ENCODE results near the gene RLF. TPM values are rescaled to one million over a fixed set of nuclear protein-coding genes. Genes with fewer than 3 reads are reported as not detected.

The RLF gene
- total and polyA plus RNA-seq, 10 of the 15 experiments (the other 5 are each of a cell fraction or from before 2014, with no cell fraction given), result 2.0 to 19.8 (median 8.7) TPM

DNA sequence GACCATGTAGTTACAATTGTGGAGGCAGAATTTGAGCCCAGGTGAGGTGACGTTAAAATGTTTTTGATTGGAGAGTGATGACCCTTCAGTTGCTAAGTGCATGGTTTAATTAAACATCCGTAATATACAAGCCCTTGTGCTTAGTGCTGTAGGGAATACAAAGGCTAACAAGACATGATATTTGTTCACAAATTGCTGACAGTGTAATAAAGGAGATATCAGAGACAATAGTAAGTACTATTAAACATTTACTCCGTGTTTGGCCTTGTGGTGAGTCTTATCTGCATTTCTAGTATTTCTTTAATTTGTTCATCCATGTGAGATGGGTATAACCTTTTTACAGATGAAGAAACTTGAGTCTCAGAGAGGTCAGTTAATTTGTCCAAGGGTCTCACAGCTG, 37.9 kb downstream of the RLF start:
- ChIA-PET RAD21 (ENCODE audit: unreplicated experiment) (no interaction called here), SMC1A (ENCODE audit: uncharacterized antibody, unreplicated experiment) (interaction anchor here (0.8 to 1.6 kb wide), 3 partner anchors 32 to 45 kb away, joined by 3 to 11 read pairs (median 4); no protein-coding TSS in a partner anchor), POLR2A (no interaction called here), CTCF (interaction anchor here (0.7 to 2.1 kb wide), 3 partner anchors 11 to 46 kb away, joined by 3 to 6 read pairs (median 4); no protein-coding TSS in a partner anchor)
- DNase-seq (ENCODE audit: low read depth, low spot score) (no peak), FAIRE-seq (no peak), ATAC-seq (no peak)
- no peaks in the 10 kb centered on the region for H3K9me3 ChIP-seq (replicated peaks; ENCODE audit: control insufficient read depth, insufficient read depth, low read length)
- H3K79me2 ChIP-seq (ENCODE audit: control insufficient read depth, insufficient read depth, low read length), result peaks cover 1% of the 10 kb centered on the region; the same call in 1 of the 2 replicates
- WGBS (ENCODE audit: insufficient coverage, insufficient replicate concordance, low lambda C conversion rate, missing lambda C conversion rate), result 99% methylated on average over 3 of the region's 3 CpGs
- H3K27me3 ChIP-seq (replicated peaks in 1 of 2; ENCODE audit: control insufficient read depth in 2 of 2, insufficient read depth in 2 of 2, low read length in 1 of 2), result no peaks in the 10 kb centered on the region
- no peak overlapping the region for H3K27ac ChIP-seq (ENCODE audit: control insufficient read depth, insufficient read depth)
- H2AFZ ChIP-seq (ENCODE audit: control insufficient read depth, low read depth, low read length), result no peak overlapping the region
- H3K4me3 ChIP-seq, result no peak overlapping the region
- H3K4me2 ChIP-seq (ENCODE audit: control insufficient read depth, insufficient read depth), result no peak overlapping the region
- intact Hi-C loops (cut with micrococcal nuclease; ENCODE audit: unreplicated experiment) (no loop called here), in situ Hi-C loops (cut with MboI) (no loop called here)
- no TSS peak for BruUV-seq (replicated peaks)
- H3K4me1 ChIP-seq (ENCODE audit: control insufficient read depth, insufficient read depth, low read length), result no peaks in the 10 kb centered on the region
- H3K9ac ChIP-seq (ENCODE audit: control insufficient read depth, insufficient read depth, low read length), result no peak overlapping the region
- no peaks in the 10 kb centered on the region for H4K20me1 ChIP-seq (ENCODE audit: control insufficient read depth, insufficient read depth)
- peaks cover 0 to 14% of the 10 kb centered on the region in 2 experiments for H3K36me3 ChIP-seq (ENCODE audit: control insufficient read depth in 2 of 2, insufficient read depth in 2 of 2, low read length in 1 of 2)
- TF ChIP-seq NR2C1 (IDR thresholded peaks at IDR 0.05), result no peak
- no peak for TF ChIP-seq SMAD1 (IDR thresholded peaks at IDR 0.05; ENCODE audit: low read depth, partially characterized antibody)
- no peak for TF ChIP-seq SIN3A (IDR thresholded peaks at IDR 0.05; ENCODE audit: low read depth, low read length)
- TF ChIP-seq IRF4 (IDR thresholded peaks at IDR 0.05; ENCODE audit: low read depth, low read length), result no peak
- TF ChIP-seq, protein P1, sequence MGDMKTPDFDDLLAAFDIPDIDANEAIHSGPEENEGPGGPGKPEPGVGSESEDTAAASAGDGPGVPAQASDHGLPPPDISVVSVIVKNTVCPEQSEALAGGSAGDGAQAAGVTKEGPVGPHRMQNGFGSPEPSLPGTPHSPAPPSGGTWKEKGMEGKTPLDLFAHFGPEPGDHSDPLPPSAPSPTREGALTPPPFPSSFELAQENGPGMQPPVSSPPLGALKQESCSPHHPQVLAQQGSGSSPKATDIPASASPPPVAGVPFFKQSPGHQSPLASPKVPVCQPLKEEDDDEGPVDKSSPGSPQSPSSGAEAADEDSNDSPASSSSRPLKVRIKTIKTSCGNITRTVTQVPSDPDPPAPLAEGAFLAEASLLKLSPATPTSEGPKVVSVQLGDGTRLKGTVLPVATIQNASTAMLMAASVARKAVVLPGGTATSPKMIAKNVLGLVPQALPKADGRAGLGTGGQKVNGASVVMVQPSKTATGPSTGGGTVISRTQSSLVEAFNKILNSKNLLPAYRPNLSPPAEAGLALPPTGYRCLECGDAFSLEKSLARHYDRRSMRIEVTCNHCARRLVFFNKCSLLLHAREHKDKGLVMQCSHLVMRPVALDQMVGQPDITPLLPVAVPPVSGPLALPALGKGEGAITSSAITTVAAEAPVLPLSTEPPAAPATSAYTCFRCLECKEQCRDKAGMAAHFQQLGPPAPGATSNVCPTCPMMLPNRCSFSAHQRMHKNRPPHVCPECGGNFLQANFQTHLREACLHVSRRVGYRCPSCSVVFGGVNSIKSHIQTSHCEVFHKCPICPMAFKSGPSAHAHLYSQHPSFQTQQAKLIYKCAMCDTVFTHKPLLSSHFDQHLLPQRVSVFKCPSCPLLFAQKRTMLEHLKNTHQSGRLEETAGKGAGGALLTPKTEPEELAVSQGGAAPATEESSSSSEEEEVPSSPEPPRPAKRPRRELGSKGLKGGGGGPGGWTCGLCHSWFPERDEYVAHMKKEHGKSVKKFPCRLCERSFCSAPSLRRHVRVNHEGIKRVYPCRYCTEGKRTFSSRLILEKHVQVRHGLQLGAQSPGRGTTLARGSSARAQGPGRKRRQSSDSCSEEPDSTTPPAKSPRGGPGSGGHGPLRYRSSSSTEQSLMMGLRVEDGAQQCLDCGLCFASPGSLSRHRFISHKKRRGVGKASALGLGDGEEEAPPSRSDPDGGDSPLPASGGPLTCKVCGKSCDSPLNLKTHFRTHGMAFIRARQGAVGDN (IDR thresholded peaks at IDR 0.05), result no peak
- TF ChIP-seq ZZZ3 (IDR thresholded peaks at IDR 0.05; ENCODE audit: control insufficient read depth, insufficient read length, low read depth), result no peak
- TF ChIP-seq WRNIP1 (IDR thresholded peaks at IDR 0.05; ENCODE audit: borderline replicate concordance, low read depth, low read length), result no peak
- TF ChIP-seq STAT1 (conservative IDR thresholded peaks at IDR 0.05), result no peak
- TF ChIP-seq, protein P2, sequence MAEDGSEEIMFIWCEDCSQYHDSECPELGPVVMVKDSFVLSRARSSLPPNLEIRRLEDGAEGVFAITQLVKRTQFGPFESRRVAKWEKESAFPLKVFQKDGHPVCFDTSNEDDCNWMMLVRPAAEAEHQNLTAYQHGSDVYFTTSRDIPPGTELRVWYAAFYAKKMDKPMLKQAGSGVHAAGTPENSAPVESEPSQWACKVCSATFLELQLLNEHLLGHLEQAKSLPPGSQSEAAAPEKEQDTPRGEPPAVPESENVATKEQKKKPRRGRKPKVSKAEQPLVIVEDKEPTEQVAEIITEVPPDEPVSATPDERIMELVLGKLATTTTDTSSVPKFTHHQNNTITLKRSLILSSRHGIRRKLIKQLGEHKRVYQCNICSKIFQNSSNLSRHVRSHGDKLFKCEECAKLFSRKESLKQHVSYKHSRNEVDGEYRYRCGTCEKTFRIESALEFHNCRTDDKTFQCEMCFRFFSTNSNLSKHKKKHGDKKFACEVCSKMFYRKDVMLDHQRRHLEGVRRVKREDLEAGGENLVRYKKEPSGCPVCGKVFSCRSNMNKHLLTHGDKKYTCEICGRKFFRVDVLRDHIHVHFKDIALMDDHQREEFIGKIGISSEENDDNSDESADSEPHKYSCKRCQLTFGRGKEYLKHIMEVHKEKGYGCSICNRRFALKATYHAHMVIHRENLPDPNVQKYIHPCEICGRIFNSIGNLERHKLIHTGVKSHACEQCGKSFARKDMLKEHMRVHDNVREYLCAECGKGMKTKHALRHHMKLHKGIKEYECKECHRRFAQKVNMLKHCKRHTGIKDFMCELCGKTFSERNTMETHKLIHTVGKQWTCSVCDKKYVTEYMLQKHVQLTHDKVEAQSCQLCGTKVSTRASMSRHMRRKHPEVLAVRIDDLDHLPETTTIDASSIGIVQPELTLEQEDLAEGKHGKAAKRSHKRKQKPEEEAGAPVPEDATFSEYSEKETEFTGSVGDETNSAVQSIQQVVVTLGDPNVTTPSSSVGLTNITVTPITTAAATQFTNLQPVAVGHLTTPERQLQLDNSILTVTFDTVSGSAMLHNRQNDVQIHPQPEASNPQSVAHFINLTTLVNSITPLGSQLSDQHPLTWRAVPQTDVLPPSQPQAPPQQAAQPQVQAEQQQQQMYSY (CRISPR knock-in tag; IDR thresholded peaks at IDR 0.05), result no peak
- TF ChIP-seq TARDBP (IDR thresholded peaks at IDR 0.05; ENCODE audit: borderline replicate concordance), result no peak
- TF ChIP-seq, protein P3, sequence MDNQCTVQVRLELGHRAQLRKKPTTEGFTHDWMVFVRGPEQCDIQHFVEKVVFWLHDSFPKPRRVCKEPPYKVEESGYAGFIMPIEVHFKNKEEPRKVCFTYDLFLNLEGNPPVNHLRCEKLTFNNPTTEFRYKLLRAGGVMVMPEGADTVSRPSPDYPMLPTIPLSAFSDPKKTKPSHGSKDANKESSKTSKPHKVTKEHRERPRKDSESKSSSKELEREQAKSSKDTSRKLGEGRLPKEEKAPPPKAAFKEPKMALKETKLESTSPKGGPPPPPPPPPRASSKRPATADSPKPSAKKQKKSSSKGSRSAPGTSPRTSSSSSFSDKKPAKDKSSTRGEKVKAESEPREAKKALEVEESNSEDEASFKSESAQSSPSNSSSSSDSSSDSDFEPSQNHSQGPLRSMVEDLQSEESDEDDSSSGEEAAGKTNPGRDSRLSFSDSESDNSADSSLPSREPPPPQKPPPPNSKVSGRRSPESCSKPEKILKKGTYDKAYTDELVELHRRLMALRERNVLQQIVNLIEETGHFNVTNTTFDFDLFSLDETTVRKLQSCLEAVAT (IDR thresholded peaks at IDR 0.05), result no peak
- TF ChIP-seq PAX5 (IDR thresholded peaks at IDR 0.05; ENCODE audit: borderline replicate concordance, low read depth, low read length), result no peak

All from GM12878 (cell line).